GM11168 (cell line): ENCODE results near the gene TMC1.

Source experiments
- in situ Hi-C: fragments of 300-500 bp; cut with MboI; formaldehyde crosslinking; loops from one replicate; pipeline ENCODE4 v1.12.0; 2022; ENCODE audit warnings: low sequenced_read_pairs; ENCODE audit not compliant: unreplicated experiment

The TMC1 gene

DNA sequence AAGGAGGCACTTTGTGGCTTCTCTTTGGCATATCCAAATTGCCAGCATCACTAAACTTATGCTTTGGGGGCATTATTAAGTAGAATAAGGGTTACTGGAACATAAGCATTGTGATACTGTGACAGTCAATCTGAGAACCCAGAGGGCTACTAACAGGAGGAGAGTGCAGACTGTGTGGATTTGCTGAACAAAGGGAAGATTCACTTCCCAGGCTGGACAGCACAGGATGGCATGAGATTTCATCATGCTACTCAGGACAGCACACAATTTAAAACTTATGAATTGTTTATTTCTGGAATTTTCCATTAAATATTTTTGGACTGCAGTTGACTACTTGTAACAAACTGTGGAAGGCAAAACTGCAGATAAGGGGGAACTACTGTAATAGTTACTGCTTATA lies 212.5 kb downstream of the TMC1 start:
- in situ Hi-C loops: no loop called here

- in situ Hi-C loops: no loop called here
Observed at GRCh38 chr9:72734631-72735030, 213.2 kb downstream of the TMC1 start.

- in situ Hi-C loops: no loop called here
Observed at GRCh38 chr9:72743836-72744235, 222.4 kb downstream of the TMC1 start.

DNA sequence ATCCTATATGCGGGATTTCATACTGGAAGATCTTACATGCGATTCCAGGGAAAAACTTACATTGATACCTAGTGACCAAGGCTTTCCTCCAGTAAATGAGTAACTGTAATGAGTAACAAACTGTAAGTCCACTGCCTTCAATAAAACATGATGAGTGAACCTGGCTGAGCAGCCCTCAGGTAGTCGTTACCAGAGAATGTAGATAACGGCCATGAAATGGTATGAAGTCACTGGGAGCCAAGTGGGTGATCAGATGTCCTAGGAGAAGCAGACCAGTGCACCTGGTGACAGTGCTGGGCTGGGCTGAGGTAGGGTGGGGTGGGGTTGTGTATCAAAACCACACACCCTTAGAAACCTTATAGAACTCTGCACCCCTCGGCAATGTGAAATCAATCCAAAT lies 227.9 kb downstream of the TMC1 start:
- in situ Hi-C loops: no loop called here

GRCh38 chr9:72751541-72751940 lies 230.1 kb downstream of the TMC1 start:
- in situ Hi-C loops: no loop called here

DNA sequence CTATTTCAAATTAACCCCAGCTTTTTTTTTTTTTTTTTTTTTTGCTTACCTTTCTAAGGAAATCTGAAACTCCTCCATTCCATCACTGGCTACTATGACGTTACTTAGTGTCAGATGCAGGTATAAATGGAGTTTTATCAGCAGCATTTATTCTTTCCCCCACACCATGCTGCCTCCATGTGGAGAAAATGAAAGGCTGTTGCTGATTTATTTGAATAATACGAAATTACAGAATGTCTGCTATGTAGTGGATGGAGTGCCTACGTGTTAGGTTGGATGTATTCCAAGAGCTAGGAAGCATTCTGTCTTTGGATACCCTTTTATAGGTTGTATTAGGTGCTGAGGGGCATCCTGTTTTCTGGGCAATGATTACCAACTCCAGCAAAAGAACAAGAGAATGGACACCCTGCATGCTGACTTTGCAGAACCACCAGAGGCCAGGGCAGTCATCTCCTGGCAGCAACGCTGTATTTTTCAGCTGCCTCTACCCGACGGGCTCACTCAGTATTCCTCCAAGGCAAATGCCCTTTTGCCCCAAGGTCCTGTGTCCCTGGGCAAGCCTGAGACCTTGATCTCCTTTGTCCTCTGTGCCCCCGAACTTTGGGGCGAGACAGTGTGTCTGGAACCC lies 232.0 kb downstream of the TMC1 start:
- in situ Hi-C loops: no loop called here

- in situ Hi-C loops: no loop called here
Observed at GRCh38 chr9:72755836-72756235, 234.4 kb downstream of the TMC1 start.

DNA sequence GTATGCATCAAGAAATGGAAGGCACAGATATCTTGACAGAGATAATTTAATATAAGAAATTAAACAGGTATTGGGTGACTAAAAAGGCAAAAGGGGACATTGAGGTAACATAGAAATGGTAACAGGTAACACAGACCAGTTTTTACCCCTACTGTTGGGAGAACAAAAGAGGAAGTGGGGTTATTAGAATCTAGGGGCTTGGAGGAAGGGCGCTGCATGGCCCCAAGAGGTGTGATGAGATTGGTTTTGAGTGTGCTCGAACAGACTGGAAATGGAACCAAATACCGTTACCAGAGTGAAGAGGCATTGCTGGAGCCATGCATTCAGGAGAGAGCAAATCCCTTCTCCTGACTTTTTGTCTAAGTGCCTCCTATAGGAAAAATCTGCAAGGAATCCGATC lies 237.5 kb downstream of the TMC1 start:
- in situ Hi-C loops: no loop called here

DNA sequence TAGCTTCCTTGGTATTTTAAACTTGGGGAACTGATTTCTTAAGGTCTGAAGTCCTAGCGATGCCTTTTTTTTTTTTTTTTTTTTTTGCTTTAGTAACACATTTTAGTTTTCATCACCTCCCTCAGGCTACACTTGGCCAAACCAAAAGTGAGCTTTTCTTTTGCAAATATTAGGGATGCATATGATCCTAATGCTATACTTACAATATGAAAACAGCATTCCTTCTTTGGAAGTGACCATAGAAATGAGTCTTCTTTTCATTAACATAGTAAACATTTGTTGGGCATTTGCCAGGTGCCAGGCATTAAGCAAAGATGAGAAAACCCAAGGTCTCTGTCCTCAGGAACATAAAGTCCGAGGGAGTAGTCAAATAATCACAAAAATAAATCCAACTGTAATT lies 241.6 kb downstream of the TMC1 start:
- in situ Hi-C loops: no loop called here

DNA sequence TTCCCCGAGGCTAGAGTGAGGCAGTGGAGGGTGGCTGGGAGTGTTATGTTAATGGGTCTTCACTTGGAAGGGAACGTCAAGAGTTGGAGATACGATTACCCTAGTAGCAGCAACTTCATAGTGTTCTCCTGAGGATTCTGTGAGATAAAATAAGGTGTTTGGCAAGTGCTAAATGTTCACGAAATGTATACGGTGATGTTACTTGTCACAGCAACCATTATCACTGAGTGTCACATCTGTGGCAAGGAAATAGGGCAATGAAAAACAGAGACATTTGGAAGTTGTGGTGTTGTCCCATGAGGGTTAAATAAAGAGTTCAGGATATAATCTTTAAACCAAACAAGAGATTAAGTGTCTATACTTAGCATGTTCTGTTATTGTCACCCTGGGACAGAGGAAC lies 248.1 kb downstream of the TMC1 start:
- in situ Hi-C loops: no loop called here

DNA sequence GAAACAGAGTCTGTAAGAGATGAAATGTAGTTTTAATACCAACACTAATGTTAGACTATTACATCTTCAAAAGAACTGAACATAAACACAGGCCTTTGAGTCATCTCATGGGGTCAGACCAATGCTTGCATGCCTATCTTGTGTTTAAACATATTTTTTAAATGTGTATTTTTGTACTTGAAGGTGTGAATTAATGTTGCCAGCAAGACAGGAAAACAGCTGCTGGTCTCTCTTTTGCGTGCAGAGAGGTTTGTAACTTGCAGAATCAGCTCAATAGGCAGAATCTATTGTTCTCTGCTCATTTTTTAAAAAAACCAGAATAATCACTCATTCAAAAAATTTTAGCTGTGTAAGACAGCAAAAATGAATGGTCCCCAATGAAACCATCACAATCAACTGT lies 251.3 kb downstream of the TMC1 start:
- in situ Hi-C loops: no loop called here

DNA sequence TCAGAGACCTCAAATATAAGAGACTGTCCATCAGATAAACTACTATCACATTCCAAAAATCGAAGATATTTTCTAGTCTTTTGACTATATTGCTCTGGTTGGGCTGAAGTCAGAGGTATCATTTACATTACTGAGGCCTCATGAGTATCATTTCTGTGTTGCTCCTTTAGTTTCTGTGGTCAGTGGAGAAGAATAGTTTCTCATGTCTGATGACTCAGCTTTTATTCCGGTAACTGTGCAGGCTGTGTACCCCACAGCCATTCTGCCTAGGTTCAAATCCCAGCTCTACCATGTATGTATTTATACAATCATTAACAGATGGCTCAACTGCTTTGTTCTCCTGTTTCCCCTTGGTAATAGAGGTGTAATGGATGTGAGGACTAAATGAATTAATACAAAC lies 252.2 kb downstream of the TMC1 start:
- in situ Hi-C loops: no loop called here

- in situ Hi-C loops: no loop called here
Observed at GRCh38 chr9:72775570-72775969, 254.2 kb downstream of the TMC1 start.

GRCh38 chr9:72779614-72780013 lies 258.2 kb downstream of the TMC1 start:
- in situ Hi-C loops: no loop called here

- in situ Hi-C loops: no loop called here
Observed at GRCh38 chr9:72786948-72787347, 265.5 kb downstream of the TMC1 start.

DNA sequence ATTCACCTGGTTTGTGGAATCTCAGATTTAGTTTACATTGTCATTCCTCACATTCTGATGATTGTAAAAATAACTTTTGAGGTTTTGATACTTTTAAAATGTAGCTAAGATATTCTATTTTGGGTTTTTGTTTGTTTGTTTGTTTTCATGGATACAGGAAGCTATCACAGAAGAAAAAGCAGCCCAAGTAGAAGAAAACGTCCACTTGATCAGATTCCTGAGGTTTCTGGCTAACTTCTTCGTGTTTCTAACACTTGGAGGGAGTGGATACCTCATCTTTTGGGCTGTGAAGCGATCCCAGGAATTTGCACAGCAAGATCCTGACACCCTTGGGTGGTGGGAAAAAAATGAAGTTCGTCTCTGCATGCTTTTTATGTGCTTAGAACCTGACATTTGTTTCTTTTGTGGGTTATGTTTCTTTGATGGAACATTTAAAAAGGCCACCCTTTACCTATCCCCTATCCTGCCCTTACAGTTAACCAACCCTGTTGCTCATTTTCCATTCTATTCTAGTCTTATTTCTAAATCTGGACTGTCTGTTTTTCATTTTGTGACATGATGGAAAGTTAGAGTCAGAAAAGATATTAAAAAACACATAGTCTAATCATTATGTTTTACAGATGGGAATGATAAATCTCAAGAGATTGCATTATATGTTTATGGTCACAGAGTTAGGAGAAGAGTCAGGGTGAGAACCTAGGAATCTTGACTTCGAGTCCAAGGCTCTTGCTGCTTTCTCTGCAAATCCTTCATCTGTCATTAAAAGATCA lies 267.7 kb downstream of the TMC1 start:
- in situ Hi-C loops: no loop called here

GRCh38 chr9:72789885-72790284 lies 268.5 kb downstream of the TMC1 start:
- in situ Hi-C loops: no loop called here

GRCh38 chr9:72790989-72791388 lies 269.6 kb downstream of the TMC1 start:
- in situ Hi-C loops: no loop called here

- in situ Hi-C loops: no loop called here
Observed at GRCh38 chr9:72791436-72791835, 270.0 kb downstream of the TMC1 start.

- in situ Hi-C loops: no loop called here
Observed at GRCh38 chr9:72794946-72795345, 273.5 kb downstream of the TMC1 start.

DNA sequence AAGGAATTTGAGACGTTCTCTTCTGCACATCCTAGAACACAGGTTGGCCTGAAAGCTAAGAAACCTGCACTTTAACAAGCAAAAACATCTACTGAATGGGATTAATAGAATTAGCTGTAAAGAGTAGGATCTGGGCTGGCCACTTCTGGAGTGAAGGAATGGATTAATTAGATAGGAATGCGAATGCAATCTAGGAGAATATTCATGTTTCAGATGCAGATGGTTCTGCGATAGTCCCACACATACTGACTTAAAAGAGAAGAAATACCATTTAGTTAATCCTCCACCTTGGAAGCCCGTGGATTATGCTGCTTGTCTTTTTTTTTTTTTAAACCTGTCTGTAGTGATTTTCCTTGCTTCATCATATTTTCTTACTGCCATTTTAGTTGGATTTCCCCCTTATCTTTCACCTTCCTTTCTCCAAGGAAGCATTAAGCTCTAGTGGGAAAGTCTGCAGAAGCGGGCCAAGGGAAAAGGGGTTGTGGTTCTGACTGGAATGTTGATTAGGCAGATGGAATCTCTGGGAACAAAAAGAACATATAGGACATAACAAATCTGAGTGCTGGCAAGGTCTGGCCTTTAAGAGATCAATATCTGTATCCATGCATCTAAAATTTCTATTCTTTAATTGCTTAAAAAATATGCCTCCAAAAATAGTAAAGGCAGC lies 279.1 kb downstream of the TMC1 start:
- in situ Hi-C loops: no loop called here

DNA sequence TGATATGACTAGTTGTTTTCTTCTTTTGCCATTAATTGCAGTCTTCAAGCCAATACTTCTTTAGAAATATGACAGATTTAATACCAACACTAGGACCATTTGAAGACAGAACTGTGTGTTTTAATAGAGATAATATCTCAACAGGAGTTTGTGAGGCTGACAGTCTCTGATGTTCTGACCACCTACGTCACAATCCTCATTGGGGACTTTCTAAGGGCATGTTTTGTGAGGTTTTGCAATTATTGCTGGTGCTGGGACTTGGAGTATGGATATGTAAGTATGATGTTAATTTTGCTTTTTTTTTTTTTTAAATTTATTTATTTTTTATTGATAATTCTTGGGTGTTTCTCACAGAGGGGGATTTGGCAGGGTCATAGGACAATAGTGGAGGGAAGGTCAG lies 283.8 kb downstream of the TMC1 start:
- in situ Hi-C loops: no loop called here
